DMS114 treated with DMSO at 0.1 percent for 48 hours (cell line): ENCODE measurements around the gene PGAP3.

Source experiments
- DNase-seq: peaks from one replicate; lab custom pipeline; 2025; ENCODE audit not compliant: unreplicated experiment; lab: John Stamatoyannopoulos, UW

The PGAP3 gene

GRCh38 chr17:39624313-39624712, 63.5 kb downstream of the PGAP3 start:
- DNase-seq, result no peak

- peak; percentile 16 for DNase-seq
Measured at GRCh38 chr17:39623356-39623950, 64.4 kb downstream of the PGAP3 start.

DNA sequence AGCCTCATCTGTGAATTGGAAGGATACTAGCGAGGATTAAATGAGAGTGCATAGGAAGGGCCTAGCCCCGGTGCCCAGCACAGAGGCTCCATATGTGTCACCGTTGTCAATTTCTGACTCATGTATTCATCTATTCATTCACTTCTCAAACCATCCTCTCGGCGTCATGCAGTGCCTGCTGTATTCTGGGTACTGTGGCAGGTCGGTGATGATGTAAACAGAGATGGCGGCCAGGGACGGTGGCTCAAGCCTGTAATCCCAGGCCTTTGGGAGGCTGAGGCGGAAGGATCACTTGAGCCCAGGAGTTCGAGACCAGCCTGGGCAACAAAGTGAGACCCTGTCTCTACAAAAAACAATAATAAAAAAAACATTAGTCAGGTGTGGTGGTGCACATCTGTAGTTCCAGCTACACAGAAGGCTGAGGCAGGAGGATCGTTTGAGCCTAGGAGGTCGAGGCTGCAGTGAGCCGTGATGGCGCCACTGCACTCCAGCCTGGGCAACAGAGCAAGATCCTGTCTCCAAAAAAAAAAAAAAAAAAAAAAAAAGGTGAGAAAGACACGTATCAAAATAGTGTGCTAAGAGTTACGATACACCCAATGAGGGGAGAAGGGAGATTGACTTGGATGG, 65.4 kb downstream of the PGAP3 start:
- DNase-seq, result peak; percentile 49

DNA sequence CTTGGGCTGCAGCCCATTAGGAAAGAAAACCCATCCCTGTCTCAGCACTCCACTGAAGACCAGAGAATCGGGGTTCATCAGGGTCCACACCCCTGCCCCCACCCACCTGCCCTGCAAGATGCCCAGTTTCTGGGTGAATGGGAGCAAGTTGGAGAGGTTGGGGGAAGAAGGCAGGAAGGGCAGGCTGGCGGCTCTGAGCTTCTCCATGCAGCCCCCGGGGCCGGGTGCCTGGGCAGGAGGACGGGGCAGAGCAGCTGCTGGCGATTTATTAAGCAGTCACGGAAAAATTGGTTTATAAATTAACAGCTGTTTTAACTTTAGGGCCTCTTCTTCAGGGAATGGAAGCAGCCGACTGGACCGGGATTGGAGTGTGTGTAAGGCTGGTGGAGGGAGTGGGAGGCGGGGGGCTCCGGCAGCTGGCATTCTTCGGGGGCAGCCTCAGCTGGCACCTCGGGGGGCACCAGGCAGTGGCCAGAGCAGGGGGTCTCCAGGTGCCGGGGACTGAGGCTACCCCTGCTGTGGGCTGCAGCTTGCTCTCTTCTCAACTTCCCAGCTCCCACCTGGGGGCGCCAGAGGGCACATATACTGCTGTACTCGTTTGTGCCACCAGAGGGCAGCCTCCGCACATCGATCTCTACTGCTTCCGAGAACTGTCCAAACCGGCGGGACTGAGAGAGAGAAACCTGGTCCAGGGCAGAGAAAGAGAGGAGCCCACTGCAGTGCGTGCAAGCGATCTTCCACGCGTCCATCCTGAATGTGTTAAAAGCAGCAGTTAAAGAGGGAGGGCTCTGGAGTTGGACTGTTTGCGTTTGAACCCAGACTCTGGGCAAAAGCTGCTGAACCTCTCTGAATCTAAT, 66.1 kb downstream of the PGAP3 start:
- DNase-seq, result peak; percentile 74
